HepG2 (cell line): ENCODE measurements around the gene TGFBR1. TPM values are rescaled to one million over a fixed set of nuclear protein-coding genes. Genes with fewer than 3 reads are reported as not detected.

Experiments
- ATAC-seq: fragments of 200-7000 bp; cut with Tn5 transposase; 3 replicates; pipeline ENCODE4 v1.9.1; 2020; ENCODE audit warnings: mild to moderate bottlenecking, moderate library complexity
- BruUV-seq: library from RNA; stranded (reverse); fragments of 400-500 nt; replicated peaks from 2 replicates; lab custom pipeline; 2021; lab: Mats Ljungman, UMichigan
- CTCF ChIA-PET: fragments of 300-600 bp; formaldehyde crosslinking; extraction: SDS; loops from one replicate; lab custom pipeline; 2021; ENCODE audit warnings: low total read pairs, inconsistent platforms, low intra/inter-chr PET ratio; lab: Yijun Ruan, JAX
- POLR2A ChIA-PET: fragments of 350-600 bp; sonication (Branson Sonifier 250); formaldehyde crosslinking; loops from one replicate; lab custom pipeline; 2020; ENCODE audit warnings: antibody characterized with exemption, inconsistent platforms; lab: Yijun Ruan, JAX
- DNase-seq: peaks from one replicate; pipeline ENCODE4 v3.0.0-alpha.2; 2015; ENCODE audit warnings: low spot score
- FAIRE-seq: peaks from 3 replicates; lab custom pipeline; 2011; peaks lifted over from hg19 to GRCh38; lab: Jason Lieb, UNC
- H2AFZ ChIP-seq: one replicate; pipeline ENCODE4 v1.6.1; 2011; ENCODE audit warnings: low read length, inconsistent platforms
- H3K27ac ChIP-seq: fragments of 300-600 bp; 3 replicates; pipeline ENCODE4 v1.8.0; 2011; ENCODE audit warnings: mixed run types, mild to moderate bottlenecking, mixed read lengths, low read length, inconsistent platforms; ENCODE audit not compliant: insufficient read depth; ENCODE audit errors: extremely low read length
- H3K27me3 ChIP-seq, 2 experiments: fragments of 200-600 bp in 1 of 2; 2 replicates in 1 of 2; 3 replicates in 1 of 2; pipeline versions ENCODE4 v1.6.0 to v1.8.0; 2011; ENCODE audit warnings: low read length in 2 of 2, mild to moderate bottlenecking in 2 of 2, moderate library complexity in 2 of 2, inconsistent platforms in 1 of 2; ENCODE audit not compliant: insufficient read depth in 2 of 2, control insufficient read depth in 1 of 2
- H3K36me3 ChIP-seq, 2 experiments: fragments of 200-600 bp in 1 of 2; replicated peaks in 1 of 2; 2 replicates in 1 of 2; 3 replicates in 1 of 2; pipeline versions ENCODE4 v1.5.1 to v1.8.0; 2011; ENCODE audit warnings: low read length in 2 of 2, inconsistent platforms in 1 of 2; ENCODE audit not compliant: insufficient read depth in 2 of 2, control insufficient read depth in 1 of 2
- H3K4me1 ChIP-seq: 2 replicates; pipeline ENCODE4 v1.5.1; 2012; ENCODE audit warnings: low read length, inconsistent platforms; ENCODE audit not compliant: insufficient read depth
- H3K4me2 ChIP-seq: 2 replicates; pipeline ENCODE4 v1.6.0; 2011; ENCODE audit warnings: low read depth, low read length, inconsistent platforms
- H3K4me3 ChIP-seq, 3 experiments: fragments of 200-600 bp in 1 of 3; sonication (generic), shearing (Covaris generic) in 1 of 3; replicated peaks in 1 of 3; 2 replicates each; pipeline ENCODE4 v1.5.1; 2011 to 2016; ENCODE audit warnings: low read length in 3 of 3, inconsistent platforms in 2 of 3, low read depth in 2 of 3, mild to moderate bottlenecking in 2 of 3, control low read depth in 1 of 3, mixed read lengths in 1 of 3; ENCODE audit not compliant: insufficient read depth in 1 of 3
- H3K79me2 ChIP-seq: one replicate; pipeline ENCODE4 v1.6.1; 2011; ENCODE audit warnings: low read length, inconsistent platforms; ENCODE audit not compliant: insufficient read depth
- H3K9ac ChIP-seq: 2 replicates; pipeline ENCODE4 v1.6.0; 2011; ENCODE audit warnings: mild to moderate bottlenecking, low read depth, low read length, inconsistent platforms; ENCODE audit not compliant: insufficient read depth
- H3K9me3 ChIP-seq: 2 replicates; pipeline ENCODE4 v1.5.1; 2012; ENCODE audit warnings: mild to moderate bottlenecking, low read length
- H4K20me1 ChIP-seq: 2 replicates; pipeline ENCODE4 v1.6.0; 2011; ENCODE audit warnings: inconsistent platforms, mild to moderate bottlenecking, low read length, moderate library complexity; ENCODE audit not compliant: insufficient read depth
- CEBPG ChIP-seq: IDR thresholded peaks from 2 replicates; pipeline ENCODE4 v1.6.1; 2016
- CENPX ChIP-seq: sonication (generic); formaldehyde crosslinking; IDR thresholded peaks from 2 replicates; pipeline ENCODE4 v1.9.0; 2021; ENCODE audit warnings: mild to moderate bottlenecking, missing genetic modification reagents, moderate library complexity
- CHD2 ChIP-seq: IDR thresholded peaks from 2 replicates; pipeline ENCODE4 v1.6.1; 2011; ENCODE audit warnings: low read depth, low read length, improper control_type of control experiment
- DMAP1 ChIP-seq: IDR thresholded peaks from 2 replicates; pipeline ENCODE4 v1.6.1; 2016
- E2F1 ChIP-seq: sonication (generic); formaldehyde crosslinking; IDR thresholded peaks from 2 replicates; pipeline ENCODE4 v1.5.0; 2020; ENCODE audit warnings: missing genetic modification reagents
- GFI1 ChIP-seq: sonication (generic); formaldehyde crosslinking; IDR thresholded peaks from 2 replicates; pipeline ENCODE4 v1.5.0; 2020; ENCODE audit warnings: missing genetic modification reagents, mild to moderate bottlenecking, borderline replicate concordance
- IRX3 ChIP-seq: sonication (generic); formaldehyde crosslinking; IDR thresholded peaks from 2 replicates; pipeline ENCODE4 v1.8.1; 2023; ENCODE audit warnings: mild to moderate bottlenecking, low read depth, missing genetic modification reagents, borderline replicate concordance
- RAD21 ChIP-seq: fragments of 450-650 bp; formaldehyde crosslinking; IDR thresholded peaks from 2 replicates; pipeline ENCODE4 v1.5.0; 2020; ENCODE audit warnings: mild to moderate bottlenecking
- RFXANK ChIP-seq: IDR thresholded peaks from 2 replicates; pipeline ENCODE4 v1.6.1; 2016
- TOPORS ChIP-seq: sonication (generic); formaldehyde crosslinking; IDR thresholded peaks from 2 replicates; pipeline ENCODE4 v1.8.0; 2023; ENCODE audit warnings: mild to moderate bottlenecking, missing genetic modification reagents
- ZBTB34 ChIP-seq: sonication (generic); formaldehyde crosslinking; IDR thresholded peaks from 2 replicates; pipeline ENCODE4 v1.8.0; 2022; ENCODE audit warnings: mild to moderate bottlenecking, missing genetic modification reagents
- ZC3H4 ChIP-seq: sonication (generic); formaldehyde crosslinking; IDR thresholded peaks from 2 replicates; pipeline ENCODE4 v1.4.0; 2020; ENCODE audit warnings: missing genetic modification reagents, borderline replicate concordance
- ZFP90 ChIP-seq: sonication (generic); formaldehyde crosslinking; IDR thresholded peaks from 2 replicates; pipeline ENCODE4 v1.8.0; 2022; ENCODE audit warnings: missing genetic modification reagents, mild to moderate bottlenecking, inconsistent platforms, borderline replicate concordance
- ZFY ChIP-seq: sonication (generic); formaldehyde crosslinking; IDR thresholded peaks from 2 replicates; pipeline ENCODE4 v1.4.0; 2020; ENCODE audit warnings: missing genetic modification reagents
- ZKSCAN5 ChIP-seq: sonication (generic); formaldehyde crosslinking; IDR thresholded peaks from 2 replicates; pipeline ENCODE4 v1.5.1; 2020; ENCODE audit warnings: mild to moderate bottlenecking, missing genetic modification reagents
- ZNF20 ChIP-seq: sonication (generic); formaldehyde crosslinking; IDR thresholded peaks from 2 replicates; pipeline ENCODE4 v1.4.0; 2020; ENCODE audit warnings: mild to moderate bottlenecking, moderate library complexity, missing genetic modification reagents
- ZNF383 ChIP-seq: sonication (generic); formaldehyde crosslinking; IDR thresholded peaks from 2 replicates; pipeline ENCODE4 v1.4.0; 2020; ENCODE audit warnings: missing genetic modification reagents, mild to moderate bottlenecking, borderline replicate concordance
- ZNF678 ChIP-seq: sonication (generic); formaldehyde crosslinking; IDR thresholded peaks from 2 replicates; pipeline ENCODE4 v1.4.0; 2020; ENCODE audit warnings: mild to moderate bottlenecking, missing genetic modification reagents
- WGBS: methylation state at CpG from one replicate; pipeline ENCODE4 v1.1.6; 2017; ENCODE audit warnings: low lambda C conversion rate; 5-methylcytosine and 5-hydroxymethylcytosine counted together
- in situ Hi-C: cut with HindIII; loops from 2 replicates; pipeline ENCODE4 v1.10.0; 2017; ENCODE audit warnings: low pct_unique_long_range_greater_than_20kb; ENCODE audit not compliant: extremely low pct_ligation_motif_present
- intact Hi-C: fragments of 100-400 bp; cut with micrococcal nuclease; formaldehyde crosslinking; loops from one replicate; pipeline ENCODE4 v1.10.0; 2022; ENCODE audit not compliant: unreplicated experiment
- polyA plus RNA-seq, 8 experiments: library from polyadenylated mRNA; depleted of rRNA in 3 of 8; stranded (reverse) in 7 of 8; unstranded in 1 of 8; fragments of >200 nt; fragmentation: Illumina TruSeq in 4 of 8; extraction: Trizol in 4 of 8; gene quantifications; 2 replicates each; pipeline versions ENCODE4 v1.2.1 to v1.2.3, GENCODE V29; 2011 to 2016; ENCODE audit warnings: low read depth in 4 of 8, missing spikeins in 1 of 8, mixed read lengths in 1 of 8; ENCODE audit not compliant: insufficient read depth in 1 of 8
- total RNA-seq, 5 experiments: library from RNA; depleted of rRNA; stranded (reverse); fragments of >200 nt; fragmentation: Illumina TruSeq; extraction: Trizol; gene quantifications; 2 replicates each; pipeline ENCODE4 v1.2.3, GENCODE V29; 2016; ENCODE audit warnings: low read depth in 1 of 5

TGFBR1 gene
- total and polyA plus RNA-seq, 2 of the 13 experiments (the other 11 are each of a cell fraction or from before 2014, with no cell fraction given) = 16.8 to 23.9 TPM

- ChIA-PET CTCF (no interaction called here), POLR2A (no interaction called here)
- ATAC-seq (no peak), FAIRE-seq (no peak), DNase-seq (no peak)
- no peak overlapping the region for H3K27ac ChIP-seq
- intact Hi-C loops = no loop called here
- H3K9ac ChIP-seq = no peak overlapping the region
- no peak overlapping the region for H3K4me2 ChIP-seq
- in situ Hi-C loops = loop anchor here (25.0 kb wide), 1 partner anchor 1421 kb away; the partner anchor contains the start of gene CAVIN4
- 55% methylated on average over 2 of the region's 2 CpGs for WGBS
- no peaks in the 10 kb centered on the region for H3K36me3 ChIP-seq
- no peaks in the 10 kb centered on the region for H3K79me2 ChIP-seq
- no peak overlapping the region for H3K4me3 ChIP-seq
- H2AFZ ChIP-seq = no peak overlapping the region
- peaks cover 18% of the 10 kb centered on the region for H3K4me1 ChIP-seq
- TF ChIP-seq E2F1 (CRISPR knock-in tag) = no peak
- TF ChIP-seq DMAP1 (CRISPR knock-in tag) = no peak
- no peak for TF ChIP-seq ZFP90 (CRISPR knock-in tag)
- TF ChIP-seq ZKSCAN5 (CRISPR knock-in tag) = no peak
- H3K27me3 ChIP-seq = peaks cover 5 to 6% of the 10 kb centered on the region in 2 experiments; a peak in 3 of 5 replicates
- no peaks in the 10 kb centered on the region for H4K20me1 ChIP-seq
- no TSS peak for BruUV-seq
- H3K9me3 ChIP-seq = no peaks in the 10 kb centered on the region
Measured at GRCh38 chr9:99166149-99166548, 61.2 kb downstream of the TGFBR1 start.

- intact Hi-C loops (no loop called here), in situ Hi-C loops (loop anchor here (25.0 kb wide), 1 partner anchor 1420 kb away; the partner anchor contains the start of gene CAVIN4)
- ATAC-seq (no peak), FAIRE-seq (no peak), DNase-seq (no peak)
- Histone ChIP-seq H3K4me2 (no peak overlapping the region), H3K4me1 (peaks cover 28% of the 10 kb centered on the region), H2AFZ (no peak overlapping the region), H3K36me3 (no peaks in the 10 kb centered on the region), H3K27me3 (peaks cover 5 to 6% of the 10 kb centered on the region in 2 experiments; a peak in 3 of 5 replicates), H3K79me2 (no peaks in the 10 kb centered on the region), H3K4me3 (no peak overlapping the region), H4K20me1 (no peaks in the 10 kb centered on the region), H3K27ac (no peak overlapping the region), H3K9ac (no peak overlapping the region), H3K9me3 (no peaks in the 10 kb centered on the region)
- no peak for TF ChIP-seq ZFY (CRISPR knock-in tag)
- TF ChIP-seq CEBPG (CRISPR knock-in tag) = no peak
- no peak for TF ChIP-seq RAD21 (CRISPR knock-in tag)
- TF ChIP-seq CENPX = no peak
- TF ChIP-seq TOPORS (CRISPR knock-in tag) = no peak
- no peak for TF ChIP-seq ZC3H4 (CRISPR knock-in tag)
- TF ChIP-seq IRX3 (CRISPR knock-in tag) = no peak
- TF ChIP-seq RFXANK (CRISPR knock-in tag) = no peak
- TF ChIP-seq ZNF678 (CRISPR knock-in tag) = no peak
- no peak for TF ChIP-seq ZKSCAN5 (CRISPR knock-in tag)
- TF ChIP-seq GFI1 = no peak
- TF ChIP-seq ZNF20 (CRISPR knock-in tag) = no peak
- TF ChIP-seq ZBTB34 (CRISPR knock-in tag) = no peak
- TF ChIP-seq CHD2 = no peak
- TF ChIP-seq ZNF383 (CRISPR knock-in tag) = no peak
- no TSS peak for BruUV-seq
- 27% methylated on average over 4 of the region's 4 CpGs for WGBS
- ChIA-PET CTCF (no interaction called here), POLR2A (no interaction called here)
Measured at GRCh38 chr9:99167119-99167518, 62.2 kb downstream of the TGFBR1 start.
